HEK293 (cell line): ENCODE data around the gene BTBD7.

Experiments used
- KLF1 ChIP-seq: fragments of 450-650 bp; formaldehyde crosslinking; IDR thresholded peaks from 2 replicates; pipeline ENCODE4 v1.5.1; 2016; ENCODE audit warnings: missing biosample characterization, missing genetic modification characterization
- REPIN1 ChIP-seq: fragments of 450-650 bp; formaldehyde crosslinking; IDR thresholded peaks from 2 replicates; pipeline ENCODE4 v1.5.1; 2017; ENCODE audit warnings: missing biosample characterization, missing genetic modification characterization, low read depth
- ZIC2 ChIP-seq: fragments of 450-650 bp; formaldehyde crosslinking; IDR thresholded peaks from 2 replicates; pipeline ENCODE4 v1.5.1; 2016; ENCODE audit warnings: missing biosample characterization, missing genetic modification characterization
- ZNF23 ChIP-seq: fragments of 450-650 bp; formaldehyde crosslinking; IDR thresholded peaks from 2 replicates; pipeline ENCODE4 v1.5.1; 2016; ENCODE audit warnings: missing biosample characterization, missing genetic modification characterization, borderline replicate concordance
- TF ChIP-seq, protein P1 (sequence below): fragments of 450-650 bp; formaldehyde crosslinking; IDR thresholded peaks from 2 replicates; pipeline ENCODE4 v1.5.1; 2016; ENCODE audit warnings: missing biosample characterization, missing genetic modification characterization
- TF ChIP-seq, protein P2 (sequence below): sonication (generic); formaldehyde crosslinking; IDR thresholded peaks from 2 replicates; pipeline ENCODE4 v1.8.1; 2022; ENCODE audit warnings: mild to moderate bottlenecking, moderate library complexity, missing genetic modification reagents
- TF ChIP-seq, protein P3 (sequence below): fragments of 450-650 bp; formaldehyde crosslinking; IDR thresholded peaks from 2 replicates; pipeline ENCODE4 v1.5.1; 2016; ENCODE audit warnings: missing biosample characterization, missing genetic modification characterization, low read depth

DNA sequence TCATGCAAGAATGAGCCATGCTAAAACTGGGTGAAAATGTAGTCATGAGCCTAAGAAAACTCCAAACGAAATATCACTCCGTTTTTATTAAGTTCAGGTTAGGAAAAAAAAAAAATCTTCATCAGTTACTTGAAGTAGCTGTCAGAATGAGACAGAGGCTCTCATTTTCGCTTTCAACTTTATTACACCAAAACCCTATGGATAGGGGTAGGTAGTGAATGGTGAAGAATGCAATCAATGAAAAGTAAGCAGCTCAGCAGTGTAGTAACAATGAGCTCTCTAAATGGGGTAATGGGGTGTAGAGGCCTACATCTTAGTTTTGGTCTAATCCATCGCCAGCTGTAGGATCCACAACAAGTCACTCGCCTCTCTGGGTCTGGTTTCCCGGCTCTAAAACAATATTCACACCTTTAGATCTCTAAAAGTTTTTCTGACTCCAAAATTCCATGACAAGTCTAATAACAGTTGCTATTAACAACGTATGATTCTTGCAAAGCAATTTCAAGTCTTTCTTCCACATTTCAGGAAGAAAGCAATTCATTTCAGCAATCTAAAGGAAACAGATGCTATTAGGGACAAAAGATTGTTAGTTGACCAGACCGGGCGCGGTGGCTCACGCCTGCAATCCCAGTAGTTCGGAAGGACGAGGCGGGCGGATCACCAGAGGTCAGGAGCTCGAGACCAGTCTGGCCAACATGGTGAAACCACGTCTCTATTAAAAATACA, 1.7 kb downstream of the BTBD7 start:
- TF ChIP-seq, protein P1, sequence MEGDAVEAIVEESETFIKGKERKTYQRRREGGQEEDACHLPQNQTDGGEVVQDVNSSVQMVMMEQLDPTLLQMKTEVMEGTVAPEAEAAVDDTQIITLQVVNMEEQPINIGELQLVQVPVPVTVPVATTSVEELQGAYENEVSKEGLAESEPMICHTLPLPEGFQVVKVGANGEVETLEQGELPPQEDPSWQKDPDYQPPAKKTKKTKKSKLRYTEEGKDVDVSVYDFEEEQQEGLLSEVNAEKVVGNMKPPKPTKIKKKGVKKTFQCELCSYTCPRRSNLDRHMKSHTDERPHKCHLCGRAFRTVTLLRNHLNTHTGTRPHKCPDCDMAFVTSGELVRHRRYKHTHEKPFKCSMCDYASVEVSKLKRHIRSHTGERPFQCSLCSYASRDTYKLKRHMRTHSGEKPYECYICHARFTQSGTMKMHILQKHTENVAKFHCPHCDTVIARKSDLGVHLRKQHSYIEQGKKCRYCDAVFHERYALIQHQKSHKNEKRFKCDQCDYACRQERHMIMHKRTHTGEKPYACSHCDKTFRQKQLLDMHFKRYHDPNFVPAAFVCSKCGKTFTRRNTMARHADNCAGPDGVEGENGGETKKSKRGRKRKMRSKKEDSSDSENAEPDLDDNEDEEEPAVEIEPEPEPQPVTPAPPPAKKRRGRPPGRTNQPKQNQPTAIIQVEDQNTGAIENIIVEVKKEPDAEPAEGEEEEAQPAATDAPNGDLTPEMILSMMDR (tag by site-specific recombination): no peak
- no peak for TF ChIP-seq KLF1 (tag by site-specific recombination)
- no peak for TF ChIP-seq ZNF23 (tag by site-specific recombination)
- TF ChIP-seq REPIN1 (tag by site-specific recombination): no peak
- no peak for TF ChIP-seq ZIC2 (tag by site-specific recombination)
- TF ChIP-seq, protein P2, sequence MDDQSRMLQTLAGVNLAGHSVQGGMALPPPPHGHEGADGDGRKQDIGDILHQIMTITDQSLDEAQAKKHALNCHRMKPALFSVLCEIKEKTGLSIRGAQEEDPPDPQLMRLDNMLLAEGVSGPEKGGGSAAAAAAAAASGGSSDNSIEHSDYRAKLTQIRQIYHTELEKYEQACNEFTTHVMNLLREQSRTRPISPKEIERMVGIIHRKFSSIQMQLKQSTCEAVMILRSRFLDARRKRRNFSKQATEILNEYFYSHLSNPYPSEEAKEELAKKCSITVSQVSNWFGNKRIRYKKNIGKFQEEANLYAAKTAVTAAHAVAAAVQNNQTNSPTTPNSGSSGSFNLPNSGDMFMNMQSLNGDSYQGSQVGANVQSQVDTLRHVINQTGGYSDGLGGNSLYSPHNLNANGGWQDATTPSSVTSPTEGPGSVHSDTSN (CRISPR knock-in tag): no peak
- TF ChIP-seq, protein P3, sequence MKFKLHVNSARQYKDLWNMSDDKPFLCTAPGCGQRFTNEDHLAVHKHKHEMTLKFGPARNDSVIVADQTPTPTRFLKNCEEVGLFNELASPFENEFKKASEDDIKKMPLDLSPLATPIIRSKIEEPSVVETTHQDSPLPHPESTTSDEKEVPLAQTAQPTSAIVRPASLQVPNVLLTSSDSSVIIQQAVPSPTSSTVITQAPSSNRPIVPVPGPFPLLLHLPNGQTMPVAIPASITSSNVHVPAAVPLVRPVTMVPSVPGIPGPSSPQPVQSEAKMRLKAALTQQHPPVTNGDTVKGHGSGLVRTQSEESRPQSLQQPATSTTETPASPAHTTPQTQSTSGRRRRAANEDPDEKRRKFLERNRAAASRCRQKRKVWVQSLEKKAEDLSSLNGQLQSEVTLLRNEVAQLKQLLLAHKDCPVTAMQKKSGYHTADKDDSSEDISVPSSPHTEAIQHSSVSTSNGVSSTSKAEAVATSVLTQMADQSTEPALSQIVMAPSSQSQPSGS (tag by site-specific recombination): no peak
